GM12892 (cell line): ENCODE data around the gene FLNB.

ENCODE experiments used
- POLR2A ChIP-seq: IDR thresholded peaks from 2 replicates; pipeline ENCODE4 v1.6.1; 2011; ENCODE audit warnings: low read depth, low read length, control low read depth
- POLR2AphosphoS5 ChIP-seq: IDR thresholded peaks from 2 replicates; pipeline ENCODE4 v1.6.1; 2011; ENCODE audit warnings: low read depth, low read length, control low read depth
- TAF1 ChIP-seq: IDR thresholded peaks from 2 replicates; pipeline ENCODE4 v1.6.1; 2011; ENCODE audit warnings: low read depth, mild to moderate bottlenecking, control low read depth, low read length, borderline replicate concordance

DNA sequence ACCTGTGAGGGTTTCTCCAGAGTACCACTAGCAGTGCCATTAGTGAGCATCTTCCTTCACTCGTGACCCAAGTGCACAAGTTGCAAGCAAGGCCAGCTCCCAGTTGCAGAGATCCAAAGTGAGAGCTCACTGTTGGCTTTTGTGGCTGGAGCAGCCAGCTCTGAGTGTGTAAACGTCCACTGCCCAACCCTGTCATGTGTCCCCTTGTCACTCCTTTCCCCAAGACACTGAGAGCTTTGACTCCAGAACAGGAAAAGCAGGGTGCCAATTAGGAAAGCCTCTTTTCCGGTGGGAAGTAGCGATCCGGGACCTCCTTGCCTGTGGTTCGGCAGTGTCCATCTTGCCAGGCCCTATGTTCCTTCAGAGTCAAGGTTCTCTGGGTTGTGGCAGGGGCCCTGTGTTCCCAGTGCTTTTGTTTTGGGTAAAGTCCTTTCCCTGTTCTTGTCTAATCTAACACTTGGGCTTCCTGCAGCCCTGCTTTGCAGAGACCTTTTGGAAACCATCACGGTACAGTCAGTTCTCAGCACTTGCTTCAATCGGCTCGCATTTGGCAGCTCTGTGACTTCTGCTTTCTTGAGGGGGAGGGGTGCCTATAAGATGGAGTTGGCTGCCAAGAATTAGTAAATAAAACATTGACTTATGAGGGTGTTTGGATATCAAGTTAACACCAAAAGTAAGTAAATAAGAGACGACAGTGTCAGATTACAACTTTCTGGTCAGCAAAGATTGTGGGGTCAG lies 112.0 kb downstream of the FLNB start:
- TF ChIP-seq POLR2A (no peak), POLR2AphosphoS5 (no peak), TAF1 (no peak)
